ENCODE measurements around the gene CCDC85C. TPM values are rescaled to one million over a fixed set of nuclear protein-coding genes. Genes with fewer than 3 reads are reported as not detected.
A peak's percentile ranks its signal among the peaks of the same experiment; 100 is the strongest.

Gene CCDC85C
- total and polyA plus RNA-seq, 2 of the 8 experiments (the other 6 are each of a cell fraction or from before 2014, with no cell fraction given): 16.8 to 35.8 TPM

GRCh38 chr14:99538733-99539132 lies 65.3 kb downstream of the CCDC85C start:
- H2AFZ ChIP-seq (ENCODE audit: low read length): no peak overlapping the region
- no peak overlapping the region for H3K4me3 ChIP-seq (ENCODE audit: extremely low read depth in 1 of 4, insufficient read depth in 2 of 4, low read depth in 3 of 4, low read length in 4 of 4)
- no peak overlapping the region for H2BK15ac ChIP-seq (ENCODE audit: low read length)
- peaks cover 0 to 44% (median 20%) of the 10 kb centered on the region in 4 experiments; a peak in 6 of 7 replicates for H3K4me1 ChIP-seq (replicated peaks in 1 of 4; ENCODE audit: control insufficient read depth in 3 of 4, insufficient read depth in 4 of 4, low read length in 3 of 4)
- no peak overlapping the region for H3K4me2 ChIP-seq (ENCODE audit: insufficient read depth in 1 of 2, low read depth in 2 of 2, low read length in 2 of 2)
- 0 out of 2 replicates have a peak overlapping the region, but pooled peaks have one; percentile 52 for H2BK5ac ChIP-seq (ENCODE audit: low read depth, low read length)
- FAIRE-seq (no peak), DNase-seq (ENCODE audit: low read depth in 1 of 2, low spot score in 2 of 2) (no peak)
- peak overlapping the region; percentile 92; the same call in 1 of the 2 replicates for H2BK12ac ChIP-seq (ENCODE audit: low read depth, low read length)
- 0 out of 2 replicates have a peak overlapping the region, but pooled peaks have one; percentile 66 for H2BK20ac ChIP-seq (ENCODE audit: low read length)
- no peak overlapping the region for H3K27ac ChIP-seq (ENCODE audit: low read depth, low read length)
- H3K9me3 ChIP-seq (ENCODE audit: insufficient read depth in 2 of 2, low read depth in 1 of 2, low read length in 1 of 2): no peaks in the 10 kb centered on the region
- H3K79me2 ChIP-seq (ENCODE audit: control insufficient read depth in 1 of 2, insufficient read depth in 2 of 2, low read length in 2 of 2): peaks cover 0 to 60% of the 10 kb centered on the region in 2 experiments; a peak in 1 of 4 replicates
- no peak overlapping the region for H3K9ac ChIP-seq (replicated peaks in 1 of 4; ENCODE audit: extremely low read depth in 1 of 4, low read depth in 3 of 4, low read length in 3 of 4)
- H4K8ac ChIP-seq (ENCODE audit: extremely low read depth, insufficient read depth, low read length): no peak overlapping the region
- no peaks in the 10 kb centered on the region for H3K27me3 ChIP-seq (replicated peaks in 1 of 4; ENCODE audit: control insufficient read depth in 3 of 4, extremely low read depth in 1 of 4, insufficient read depth in 3 of 4, low read length in 3 of 4)
- no peak overlapping the region for H3K18ac ChIP-seq (ENCODE audit: extremely low read depth, low read length)
- WGBS, 2 experiments (ENCODE audit: extremely low coverage in 1 of 2, insufficient coverage in 1 of 2, insufficient read length in 1 of 2, insufficient replicate concordance in 2 of 2, low coverage in 1 of 2, low lambda C conversion rate in 2 of 2, missing lambda C conversion rate in 1 of 2): 78% methylated on average over 5 of the region's 5 CpGs; no CpG with 5 or more reads in 1 of the 2 experiments
- H4K91ac ChIP-seq (replicated peaks; ENCODE audit: insufficient read length, low read length): no peak overlapping the region
- H2BK120ac ChIP-seq (replicated peaks; ENCODE audit: low read depth, low read length): no peak overlapping the region
- H3K14ac ChIP-seq (ENCODE audit: insufficient read length): no peak overlapping the region
- H4K20me1 ChIP-seq (replicated peaks in 1 of 2; ENCODE audit: control insufficient read depth in 1 of 2, insufficient read depth in 2 of 2, low read length in 2 of 2): peaks cover 9 to 20% of the 10 kb centered on the region in 2 experiments
- H4K5ac ChIP-seq (ENCODE audit: insufficient read length, low read depth, low read length): no peak overlapping the region
- H2AK5ac ChIP-seq (ENCODE audit: low read depth, low read length): peak overlapping the region; percentile 65; the same call in 1 of the 2 replicates
- H3K4ac ChIP-seq (replicated peaks; ENCODE audit: insufficient read length, low read depth, low read length): peak overlapping the region; percentile 21
- no peaks in the 10 kb centered on the region for H3K36me3 ChIP-seq (ENCODE audit: control insufficient read depth in 2 of 4, insufficient read depth in 4 of 4, low read length in 3 of 4)
- no peaks in the 10 kb centered on the region for H3K23me2 ChIP-seq (ENCODE audit: low read depth, low read length)
- peaks cover 32% of the 10 kb centered on the region for H3K79me1 ChIP-seq (ENCODE audit: low read depth, low read length)
- CTCF ChIA-PET (ENCODE audit: partially characterized antibody): interaction anchor here (0.9 to 6.2 kb wide), 16 partner anchors 10 to 213 kb away, joined by 3 to 40 read pairs (median 5); no protein-coding TSS in a partner anchor
- no peak overlapping the region for H3K23ac ChIP-seq (ENCODE audit: insufficient read length)
- no peak overlapping the region for H3K56ac ChIP-seq (replicated peaks; ENCODE audit: insufficient read length, low read depth, low read length)
- POLR2A ChIA-PET (ENCODE audit: partially characterized antibody): interaction anchor here (1.0 kb wide), 1 partner anchor 10 kb away, joined by 6 read pairs; no protein-coding TSS in a partner anchor
- TF ChIP-seq E2F6 (IDR thresholded peaks at IDR 0.05) (no peak), ATF3 (IDR thresholded peaks at IDR 0.05; ENCODE audit: insufficient read depth, low read depth, low read length) (no peak), CBX5 (IDR thresholded peaks at IDR 0.05; ENCODE audit: low read depth, low read length) (no peak)

Data from H1 (cell line).